Activated naive CD8-positive, alpha-beta T cell treated with anti-CD3 and anti-CD28 coated beads, Interleukin-2, amount 50 U/mL, for 24 hours (primary cell): ENCODE data around the gene RIPK3.
"Not testable (repeated sequence)": the region's sequence is repeated elsewhere in the genome, so short reads cannot be mapped to it uniquely, and the experiment has no call there.

ENCODE experiments used
- ATAC-seq: fragments of 150-1000 bp; cut with Tn5 transposase; one replicate; pipeline ENCODE4 v1.10.0; 2021
- DNase-seq: peaks from one replicate; pipeline ENCODE4 v3.0.0; 2021
- H3K27ac Mint-ChIP-seq: one replicate; pipeline ENCODE4 v1.8.0; 2021; ENCODE audit warnings: mild to moderate bottlenecking, mixed read lengths
- H3K27me3 Mint-ChIP-seq: one replicate; pipeline ENCODE4 v1.8.0; 2021; ENCODE audit warnings: mixed read lengths
- H3K36me3 Mint-ChIP-seq: one replicate; pipeline ENCODE4 v1.8.0; 2021; ENCODE audit warnings: low read depth, mixed read lengths
- H3K4me1 Mint-ChIP-seq: one replicate; pipeline ENCODE4 v1.8.0; 2021; ENCODE audit warnings: mixed read lengths
- H3K4me3 Mint-ChIP-seq: one replicate; pipeline ENCODE4 v1.8.0; 2021; ENCODE audit warnings: mild to moderate bottlenecking, moderate library complexity, mixed read lengths
- H3K9me3 Mint-ChIP-seq: one replicate; pipeline ENCODE4 v1.8.0; 2021; ENCODE audit warnings: mixed read lengths

Gene RIPK3

DNA sequence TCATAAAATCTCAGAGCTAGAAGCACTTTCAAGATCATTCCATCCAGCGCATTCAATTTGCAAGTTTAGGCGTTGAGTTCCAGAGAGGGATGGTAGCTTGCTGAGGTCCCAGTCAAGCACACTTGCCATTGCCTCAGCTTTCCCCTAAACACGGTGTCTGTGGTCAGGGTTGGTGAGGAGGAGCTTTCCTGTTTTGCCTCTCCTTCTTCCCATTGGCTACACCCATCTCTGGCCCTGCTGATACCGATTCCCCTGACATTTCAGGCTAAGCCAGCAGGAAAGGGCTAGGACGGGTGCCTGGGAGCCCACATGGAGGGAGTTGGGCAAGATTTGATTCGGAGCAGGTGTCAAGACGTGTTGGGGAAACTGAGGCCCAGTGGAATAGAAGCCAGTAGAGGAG is 37.3 kb upstream of the RIPK3 start:
- H3K4me1 Mint-ChIP-seq = peaks cover 2% of the 10 kb centered on the region
- ATAC-seq = no peak

GRCh38 chr14:24376448-24377070 is 36.8 kb upstream of the RIPK3 start:
- Mint-ChIP-seq H3K9me3 (no peaks in the 10 kb centered on the region), H3K27me3 (no peaks in the 10 kb centered on the region), H3K27ac (no peak overlapping the region), H3K36me3 (no peaks in the 10 kb centered on the region), H3K4me1 (peaks cover 2% of the 10 kb centered on the region), H3K4me3 (no peak overlapping the region)
- DNase-seq = no peak
- no peak for ATAC-seq

More for the DNA sequence above, 37.3 kb upstream of the RIPK3 start:
- no peak overlapping the region for H3K27ac Mint-ChIP-seq
- no peak overlapping the region for H3K4me3 Mint-ChIP-seq
- no peak for DNase-seq
- no peaks in the 10 kb centered on the region for H3K27me3 Mint-ChIP-seq
- no peaks in the 10 kb centered on the region for H3K9me3 Mint-ChIP-seq
- no peaks in the 10 kb centered on the region for H3K36me3 Mint-ChIP-seq

GRCh38 chr14:24372701-24373416 is 33.1 kb upstream of the RIPK3 start:
- Mint-ChIP-seq H3K27me3 (peaks cover 8% of the 10 kb centered on the region), H3K27ac (no peak overlapping the region), H3K4me1 (peaks cover 6% of the 10 kb centered on the region), H3K36me3 (no peaks in the 10 kb centered on the region), H3K4me3 (no peak overlapping the region), H3K9me3 (no peaks in the 10 kb centered on the region)
- no peak for DNase-seq
- ATAC-seq = no peak

DNA sequence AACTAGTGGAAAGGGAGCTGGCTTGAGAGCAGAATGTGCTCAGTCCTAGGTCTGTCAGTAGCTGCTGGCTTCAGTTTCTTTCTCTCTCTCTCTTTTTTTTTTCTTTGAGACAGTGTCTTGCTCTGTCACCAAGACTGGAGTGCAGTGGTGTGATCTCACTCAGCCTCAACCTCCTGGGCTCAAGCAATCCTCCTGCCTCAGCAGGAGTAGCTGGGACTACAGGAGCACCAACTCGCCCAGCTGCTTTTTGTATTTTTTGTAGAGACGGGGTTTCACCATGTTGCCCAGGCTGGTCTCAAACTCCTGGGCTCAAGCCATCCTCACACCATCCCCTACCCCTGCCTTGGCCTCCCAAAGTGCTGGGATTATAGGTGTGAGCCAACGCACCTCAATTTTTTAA is 31.8 kb upstream of the RIPK3 start:
- DNase-seq, H3K27ac Mint-ChIP-seq, H3K4me3 Mint-ChIP-seq, H3K36me3 Mint-ChIP-seq, ATAC-seq, H3K9me3 Mint-ChIP-seq: not testable (repeated sequence)
- H3K4me1 Mint-ChIP-seq = peaks cover 16% of the 10 kb centered on the region
- peaks cover 18% of the 10 kb centered on the region for H3K27me3 Mint-ChIP-seq

DNA sequence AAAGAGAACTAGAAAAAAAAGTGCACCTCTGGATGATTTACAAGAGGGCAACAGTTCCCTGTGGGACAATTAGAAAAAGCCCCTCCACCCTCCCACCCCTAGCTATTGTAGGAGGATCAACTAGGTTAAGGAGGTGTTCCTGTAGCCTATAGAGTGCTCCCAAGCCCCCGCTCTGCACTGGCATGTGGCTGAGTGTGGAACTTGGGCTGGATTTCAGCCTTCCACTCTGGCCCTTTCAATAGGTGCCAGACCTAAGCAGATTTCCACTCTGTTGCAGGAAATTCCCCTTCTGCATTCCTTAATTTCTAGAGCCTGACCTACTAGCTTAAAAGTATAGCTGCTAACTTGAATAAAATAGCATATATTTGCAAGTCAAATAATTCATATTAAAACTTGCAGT is 31.0 kb upstream of the RIPK3 start:
- H3K27ac Mint-ChIP-seq = no peak overlapping the region
- ATAC-seq = no peak
- DNase-seq = no peak
- peaks cover 22% of the 10 kb centered on the region for H3K4me1 Mint-ChIP-seq
- H3K27me3 Mint-ChIP-seq = peaks cover 21% of the 10 kb centered on the region
- H3K36me3 Mint-ChIP-seq = no peaks in the 10 kb centered on the region
- H3K4me3 Mint-ChIP-seq = no peak overlapping the region
- no peaks in the 10 kb centered on the region for H3K9me3 Mint-ChIP-seq

DNA sequence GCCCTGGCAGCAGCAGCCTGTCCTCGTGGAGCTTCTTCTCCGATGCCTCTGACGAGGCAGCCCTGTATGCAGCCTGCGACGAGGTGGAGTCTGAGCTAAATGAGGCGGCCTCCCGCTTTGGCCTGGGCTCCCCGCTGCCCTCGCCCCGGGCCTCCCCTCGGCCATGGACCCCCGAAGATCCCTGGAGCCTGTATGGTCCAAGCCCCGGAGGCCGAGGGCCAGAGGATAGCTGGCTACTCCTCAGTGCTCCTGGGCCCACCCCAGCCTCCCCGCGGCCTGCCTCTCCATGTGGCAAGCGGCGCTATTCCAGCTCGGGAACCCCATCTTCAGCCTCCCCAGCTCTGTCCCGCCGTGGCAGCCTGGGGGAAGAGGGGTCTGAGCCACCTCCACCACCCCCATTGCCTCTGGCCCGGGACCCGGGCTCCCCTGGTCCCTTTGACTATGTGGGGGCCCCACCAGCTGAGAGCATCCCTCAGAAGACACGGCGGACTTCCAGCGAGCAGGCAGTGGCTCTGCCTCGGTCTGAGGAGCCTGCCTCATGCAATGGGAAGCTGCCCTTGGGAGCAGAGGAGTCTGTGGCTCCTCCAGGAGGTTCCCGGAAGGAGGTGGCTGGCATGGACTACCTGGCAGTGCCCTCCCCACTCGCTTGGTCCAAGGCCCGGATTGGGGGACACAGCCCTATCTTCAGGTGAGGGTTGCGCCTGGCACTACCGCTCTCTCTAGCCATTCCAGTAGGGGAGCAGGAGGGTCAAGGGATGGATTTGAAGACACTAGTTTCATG is 30.3 kb upstream of the RIPK3 start:
- Mint-ChIP-seq H3K4me3 (no peak overlapping the region), H3K27me3 (peaks cover 27% of the 10 kb centered on the region), H3K9me3 (no peaks in the 10 kb centered on the region), H3K27ac (no peak overlapping the region), H3K4me1 (peaks cover 29% of the 10 kb centered on the region), H3K36me3 (no peaks in the 10 kb centered on the region)
- DNase-seq (no peak), ATAC-seq (no peak)

DNA sequence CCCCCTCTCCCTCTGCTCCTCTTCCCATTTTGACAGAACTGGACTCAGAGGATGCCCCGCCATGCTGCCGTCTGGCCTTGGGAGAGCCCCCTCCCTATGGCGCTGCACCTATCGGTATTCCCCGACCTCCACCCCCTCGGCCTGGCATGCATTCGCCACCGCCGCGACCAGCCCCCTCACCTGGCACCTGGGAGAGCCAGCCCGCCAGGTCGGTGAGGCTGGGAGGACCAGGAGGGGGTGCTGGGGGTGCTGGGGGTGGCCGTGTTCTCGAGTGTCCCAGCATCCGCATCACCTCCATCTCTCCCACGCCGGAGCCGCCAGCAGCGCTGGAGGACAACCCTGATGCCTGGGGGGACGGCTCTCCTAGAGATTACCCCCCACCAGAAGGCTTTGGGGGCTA is 29.7 kb upstream of the RIPK3 start:
- Mint-ChIP-seq H3K36me3 (no peaks in the 10 kb centered on the region), H3K27ac (no peak overlapping the region), H3K4me3 (peak overlapping the region; percentile 29), H3K4me1 (peaks cover 31% of the 10 kb centered on the region), H3K9me3 (no peaks in the 10 kb centered on the region), H3K27me3 (peaks cover 30% of the 10 kb centered on the region)
- DNase-seq (no peak), ATAC-seq (no peak)

GRCh38 chr14:24368562-24369252 is 28.9 kb upstream of the RIPK3 start:
- peaks cover 31% of the 10 kb centered on the region for H3K4me1 Mint-ChIP-seq
- no peaks in the 10 kb centered on the region for H3K36me3 Mint-ChIP-seq
- DNase-seq (peak; percentile 37), ATAC-seq (no peak)
- peak overlapping the region; percentile 55 for H3K4me3 Mint-ChIP-seq
- no peak overlapping the region for H3K27ac Mint-ChIP-seq
- H3K27me3 Mint-ChIP-seq = peaks cover 30% of the 10 kb centered on the region
- H3K9me3 Mint-ChIP-seq = no peaks in the 10 kb centered on the region

DNA sequence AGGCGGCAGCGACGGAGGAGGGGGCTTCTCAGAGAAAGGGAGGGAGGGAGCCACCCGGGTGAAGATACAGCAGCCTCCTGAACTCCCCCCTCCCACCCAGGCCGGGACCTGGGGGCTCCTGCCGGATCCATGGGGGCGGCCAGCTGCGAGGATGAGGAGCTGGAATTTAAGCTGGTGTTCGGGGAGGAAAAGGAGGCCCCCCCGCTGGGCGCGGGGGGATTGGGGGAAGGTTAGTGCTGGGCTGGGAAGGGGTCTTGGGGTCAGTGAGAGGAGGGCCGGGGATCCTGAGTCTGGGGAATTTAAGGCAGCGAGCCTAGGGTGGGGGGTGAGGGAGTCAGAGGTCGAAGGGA is 28.4 kb upstream of the RIPK3 start:
- Mint-ChIP-seq H3K9me3 (no peaks in the 10 kb centered on the region), H3K27me3 (peaks cover 30% of the 10 kb centered on the region), H3K4me1 (peaks cover 31% of the 10 kb centered on the region), H3K36me3 (no peaks in the 10 kb centered on the region), H3K4me3 (peak overlapping the region; percentile 55), H3K27ac (no peak overlapping the region)
- ATAC-seq (no peak), DNase-seq (no peak)

GRCh38 chr14:24367514-24368211 is 27.9 kb upstream of the RIPK3 start, which contains the start of gene NFATC4:
NFATC4 (plus strand) TSS chr14:24368184; CDS start chr14:24368341, 157 bp downstream.
- Mint-ChIP-seq H3K27ac (peak within 1 kb of the TSS; percentile 59), H3K9me3 (no peaks in the 10 kb centered on the region), H3K4me1 (peaks cover 31% of the 10 kb centered on the region), H3K4me3 (peak within 1 kb of the TSS; percentile 79), H3K36me3 (no peaks in the 10 kb centered on the region), H3K27me3 (peaks cover 30% of the 10 kb centered on the region)
- no peak for ATAC-seq
- peak; percentile 39 for DNase-seq

GRCh38 chr14:24366721-24367513 is 27.1 kb upstream of the RIPK3 start:
- peak overlapping the region; percentile 59 for H3K27ac Mint-ChIP-seq

GRCh38 chr14:24366413-24366720 is 26.6 kb upstream of the RIPK3 start:
- Mint-ChIP-seq H3K27me3 (peaks cover 31% of the 10 kb centered on the region), H3K36me3 (no peaks in the 10 kb centered on the region), H3K27ac (no peak overlapping the region), H3K4me3 (peak overlapping the region; percentile 79), H3K4me1 (peaks cover 31% of the 10 kb centered on the region), H3K9me3 (no peaks in the 10 kb centered on the region)
- ATAC-seq (no peak), DNase-seq (no peak)

More at GRCh38 chr14:24366721-24367513, 27.1 kb upstream of the RIPK3 start:
- Mint-ChIP-seq H3K27me3 (peaks cover 30% of the 10 kb centered on the region), H3K36me3 (no peaks in the 10 kb centered on the region), H3K9me3 (no peaks in the 10 kb centered on the region), H3K4me3 (peak overlapping the region; percentile 79), H3K4me1 (peaks cover 31% of the 10 kb centered on the region)
- DNase-seq = peak; percentile 57
- ATAC-seq = peak; percentile 29

GRCh38 chr14:24365600-24366412 is 26.0 kb upstream of the RIPK3 start:
- H3K4me3 Mint-ChIP-seq = peak overlapping the region; percentile 79
- DNase-seq (peak; percentile 84), ATAC-seq (peak; percentile 82)
- H3K27ac Mint-ChIP-seq = peak overlapping the region; percentile 87
- H3K9me3 Mint-ChIP-seq = no peaks in the 10 kb centered on the region
- H3K36me3 Mint-ChIP-seq = no peaks in the 10 kb centered on the region
- H3K4me1 Mint-ChIP-seq = peaks cover 31% of the 10 kb centered on the region
- H3K27me3 Mint-ChIP-seq = peaks cover 34% of the 10 kb centered on the region
